GM20000 (cell line): ENCODE measurements around the gene ACSL5.

Source experiments
- DNase-seq: peaks from one replicate; pipeline ENCODE4 v3.0.0; 2012; ENCODE audit warnings: low spot score
- TF ChIP-seq, protein P1 (sequence below): IDR thresholded peaks from 2 replicates; pipeline ENCODE4 v1.5.1; 2012; ENCODE audit warnings: mild to moderate bottlenecking, control low read depth; ENCODE audit errors: extremely low read depth, missing control alignments

The ACSL5 gene

DNA sequence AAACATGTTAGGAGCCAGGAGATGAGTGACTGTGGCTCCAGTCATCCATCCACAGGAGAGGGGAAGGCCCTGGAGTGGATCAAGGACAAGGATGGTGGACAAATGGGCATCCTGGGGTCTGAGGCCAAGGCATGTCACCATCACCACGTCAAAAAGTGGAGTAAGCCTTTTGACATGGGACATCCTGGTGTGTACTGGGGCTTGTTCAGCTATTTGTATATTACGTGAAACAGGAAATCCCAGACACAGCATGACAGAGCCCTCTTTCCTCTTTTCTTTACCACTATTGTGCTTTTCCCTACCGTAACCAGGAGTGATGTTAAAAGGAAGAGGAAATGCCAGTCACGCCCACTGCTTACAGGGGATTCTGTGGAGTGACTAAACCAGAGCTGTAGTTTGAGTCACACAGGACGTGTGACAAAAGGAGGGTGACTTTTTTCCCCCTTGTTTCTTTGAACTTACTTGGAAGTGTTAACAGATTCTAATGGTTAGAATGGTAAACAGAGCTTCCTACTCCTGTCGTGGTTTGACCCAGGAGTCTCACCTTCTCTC, 15.4 kb downstream of the ACSL5 start:
- peak; percentile 29 for DNase-seq
- TF ChIP-seq, protein P1, sequence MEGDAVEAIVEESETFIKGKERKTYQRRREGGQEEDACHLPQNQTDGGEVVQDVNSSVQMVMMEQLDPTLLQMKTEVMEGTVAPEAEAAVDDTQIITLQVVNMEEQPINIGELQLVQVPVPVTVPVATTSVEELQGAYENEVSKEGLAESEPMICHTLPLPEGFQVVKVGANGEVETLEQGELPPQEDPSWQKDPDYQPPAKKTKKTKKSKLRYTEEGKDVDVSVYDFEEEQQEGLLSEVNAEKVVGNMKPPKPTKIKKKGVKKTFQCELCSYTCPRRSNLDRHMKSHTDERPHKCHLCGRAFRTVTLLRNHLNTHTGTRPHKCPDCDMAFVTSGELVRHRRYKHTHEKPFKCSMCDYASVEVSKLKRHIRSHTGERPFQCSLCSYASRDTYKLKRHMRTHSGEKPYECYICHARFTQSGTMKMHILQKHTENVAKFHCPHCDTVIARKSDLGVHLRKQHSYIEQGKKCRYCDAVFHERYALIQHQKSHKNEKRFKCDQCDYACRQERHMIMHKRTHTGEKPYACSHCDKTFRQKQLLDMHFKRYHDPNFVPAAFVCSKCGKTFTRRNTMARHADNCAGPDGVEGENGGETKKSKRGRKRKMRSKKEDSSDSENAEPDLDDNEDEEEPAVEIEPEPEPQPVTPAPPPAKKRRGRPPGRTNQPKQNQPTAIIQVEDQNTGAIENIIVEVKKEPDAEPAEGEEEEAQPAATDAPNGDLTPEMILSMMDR: no peak

- TF ChIP-seq, protein P1: no peak
- DNase-seq: no peak
Observed at GRCh38 chr10:112390125-112390703, 16.3 kb downstream of the ACSL5 start.

DNA sequence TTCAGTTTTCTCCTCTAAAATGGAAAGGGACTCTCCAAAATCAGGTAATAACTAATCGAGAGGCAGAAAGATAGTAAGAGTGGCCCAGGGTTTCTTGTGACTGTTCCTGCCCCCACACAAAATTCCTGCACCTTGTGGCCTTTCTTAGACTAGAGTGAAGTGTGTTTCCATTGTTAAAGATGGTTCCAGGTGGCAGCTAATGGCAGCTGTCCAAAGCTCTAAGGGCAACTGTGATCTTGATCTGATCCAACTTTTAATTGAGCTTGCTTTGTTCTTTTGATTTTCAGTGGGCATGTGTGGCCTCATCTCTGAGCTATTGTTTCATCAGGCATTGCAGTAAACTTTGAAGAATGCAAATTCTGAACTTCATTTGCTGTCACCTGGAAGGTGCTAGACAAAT, 19.4 kb downstream of the ACSL5 start:
- TF ChIP-seq, protein P1: no peak
- DNase-seq: no peak

DNA sequence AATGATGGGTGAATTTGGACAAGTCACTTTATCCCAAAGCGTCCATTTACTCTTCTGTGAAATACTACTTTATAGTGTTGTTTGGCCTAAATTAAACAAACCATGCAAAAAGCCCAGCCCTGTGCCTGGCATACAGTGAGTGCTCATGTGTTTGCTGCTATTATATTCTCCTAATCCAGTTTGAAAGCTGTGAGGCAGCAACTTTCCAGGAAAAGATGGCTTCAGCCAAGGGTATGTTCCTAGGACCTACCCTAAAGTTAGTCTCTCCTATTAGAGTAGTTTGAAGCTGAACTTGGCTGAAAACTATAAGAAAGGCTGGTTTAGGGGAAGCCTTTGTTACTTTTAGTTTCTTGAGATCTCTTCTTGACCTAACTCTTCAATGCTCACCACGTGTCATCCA, 19.9 kb downstream of the ACSL5 start:
- TF ChIP-seq, protein P1: no peak

GRCh38 chr10:112394475-112394875, 20.6 kb downstream of the ACSL5 start:
- no peak for DNase-seq
- TF ChIP-seq, protein P1: no peak

More for the DNA sequence above, 19.9 kb downstream of the ACSL5 start:
- no peak for DNase-seq

- TF ChIP-seq, protein P1: no peak
- DNase-seq: no peak
Observed at GRCh38 chr10:112395809-112396530, 22.1 kb downstream of the ACSL5 start.

DNA sequence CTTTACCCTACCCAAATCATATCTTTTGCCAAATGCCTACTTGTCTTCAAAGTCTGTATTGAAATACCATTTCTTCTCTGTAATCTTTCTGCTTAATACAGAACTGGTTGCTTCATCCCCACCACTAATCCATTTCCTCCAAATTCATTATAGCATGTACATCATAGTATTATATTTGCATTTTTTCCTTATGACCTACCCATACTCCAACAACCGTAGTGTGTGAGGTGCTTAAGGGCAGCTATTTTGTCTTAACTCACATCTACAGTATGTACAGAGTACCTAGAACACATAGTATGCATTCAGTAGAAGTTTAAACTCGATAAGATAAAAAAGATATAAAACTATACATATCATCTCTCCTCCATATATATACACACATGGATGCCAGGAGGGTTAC, 23.7 kb downstream of the ACSL5 start:
- TF ChIP-seq, protein P1: no peak

More for the DNA sequence above, 23.7 kb downstream of the ACSL5 start:
- DNase-seq: no peak
